Activated CD4-positive, alpha-beta T cell treated with anti-CD3 and anti-CD28 coated beads, Interleukin-2, amount 10 ng/mL, durations not matched to agents 24 days and 14 days (primary cell): Measurements from ENCODE around the gene CSF1. TPM values are rescaled to one million over a fixed set of nuclear protein-coding genes. Genes with fewer than 3 reads are reported as not detected.
A peak's percentile ranks its signal among the peaks of the same experiment; 100 is the strongest.
"Not testable (repeated sequence)": the region's sequence is repeated elsewhere in the genome, so short reads cannot be mapped to it uniquely, and the experiment has no call there.

Experiments used
- DNase-seq: peaks from one replicate; pipeline ENCODE4 v3.0.0; 2022
- H3K27ac Mint-ChIP-seq: one replicate; pipeline ENCODE4 v1.8.0; 2022; ENCODE audit warnings: mild to moderate bottlenecking, mixed read lengths
- H3K27me3 Mint-ChIP-seq: one replicate; pipeline ENCODE4 v1.8.0; 2022; ENCODE audit warnings: mixed read lengths
- H3K36me3 Mint-ChIP-seq: one replicate; pipeline ENCODE4 v1.8.0; 2022; ENCODE audit warnings: low read depth, mild to moderate bottlenecking, mixed read lengths
- H3K4me1 Mint-ChIP-seq: one replicate; pipeline ENCODE4 v1.8.0; 2021; ENCODE audit warnings: mixed read lengths
- H3K4me3 Mint-ChIP-seq: one replicate; pipeline ENCODE4 v1.8.0; 2022; ENCODE audit warnings: mild to moderate bottlenecking, moderate library complexity, mixed read lengths
- H3K9me3 Mint-ChIP-seq: one replicate; pipeline ENCODE4 v1.8.0; 2021; ENCODE audit warnings: mixed read lengths
- intact Hi-C: fragments of 100-400 bp; cut with micrococcal nuclease; formaldehyde crosslinking; loops from one replicate; pipeline ENCODE4 v1.15.1; 2023
- total RNA-seq: library from RNA; stranded (reverse); gene quantifications from 2 replicates; pipeline ENCODE4 v1.2.3, GENCODE V29; 2022

The CSF1 gene
- total RNA-seq, 1 donor from 2014 or later = 193 TPM

DNA sequence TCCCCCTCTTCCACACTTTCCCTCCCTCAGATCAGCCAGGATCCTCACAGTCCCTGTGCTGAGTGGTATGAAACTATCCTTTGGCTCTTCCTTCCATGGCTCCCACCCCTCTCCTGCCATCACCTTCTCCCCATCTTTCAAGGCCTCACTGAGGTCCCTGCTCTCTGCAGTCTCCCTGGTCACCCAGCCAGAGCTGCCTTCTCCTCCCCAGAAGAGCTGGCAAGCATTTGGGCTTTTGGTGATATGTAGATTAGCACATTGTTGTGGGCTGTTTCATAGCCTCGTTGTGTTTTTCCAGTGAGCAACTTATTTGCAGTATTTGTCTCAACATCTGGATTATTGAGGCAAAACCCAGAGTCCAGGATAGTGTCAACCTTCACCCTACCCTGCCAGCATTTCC lies 2.2 kb downstream of the CSF1 start:
- Mint-ChIP-seq H3K27ac (peak overlapping the region; percentile 94), H3K4me1 (peaks cover 82% of the 10 kb centered on the region), H3K36me3 (peaks cover 59% of the 10 kb centered on the region), H3K9me3 (no peaks in the 10 kb centered on the region), H3K27me3 (no peaks in the 10 kb centered on the region), H3K4me3 (peak overlapping the region; percentile 100)
- intact Hi-C loops = no loop called here
- DNase-seq = no peak

DNA sequence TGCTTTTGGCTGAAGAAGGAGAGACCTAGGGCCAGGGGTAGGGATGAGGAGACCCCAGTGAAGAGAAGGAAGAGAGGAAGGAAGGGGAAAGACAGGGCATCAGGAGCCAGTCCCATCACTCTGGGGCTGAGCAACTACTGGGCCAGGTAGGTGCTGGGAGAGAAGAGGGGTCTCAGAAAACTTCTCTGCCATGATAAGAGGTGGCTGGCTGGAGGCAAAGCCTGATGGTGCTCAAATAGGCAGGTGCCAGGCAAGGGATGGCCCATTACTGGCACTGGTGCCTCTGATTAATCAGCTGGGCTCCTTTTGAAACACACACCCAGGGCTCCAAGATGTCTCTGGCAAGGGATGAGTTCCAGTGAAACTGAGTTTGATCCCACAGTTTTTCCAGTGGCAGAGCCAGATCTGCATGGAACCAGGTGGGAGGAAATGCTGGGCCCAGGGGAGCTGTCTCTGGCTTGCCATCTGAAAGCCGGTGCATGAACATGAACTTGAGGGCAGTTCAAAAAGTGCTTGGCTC lies 2.8 kb downstream of the CSF1 start:
- Mint-ChIP-seq H3K27me3 (no peaks in the 10 kb centered on the region), H3K36me3 (peaks cover 64% of the 10 kb centered on the region), H3K27ac (peak overlapping the region; percentile 94), H3K4me3 (peak overlapping the region; percentile 100), H3K9me3 (no peaks in the 10 kb centered on the region), H3K4me1 (peaks cover 82% of the 10 kb centered on the region)
- intact Hi-C loops = no loop called here
- no peak for DNase-seq

DNA sequence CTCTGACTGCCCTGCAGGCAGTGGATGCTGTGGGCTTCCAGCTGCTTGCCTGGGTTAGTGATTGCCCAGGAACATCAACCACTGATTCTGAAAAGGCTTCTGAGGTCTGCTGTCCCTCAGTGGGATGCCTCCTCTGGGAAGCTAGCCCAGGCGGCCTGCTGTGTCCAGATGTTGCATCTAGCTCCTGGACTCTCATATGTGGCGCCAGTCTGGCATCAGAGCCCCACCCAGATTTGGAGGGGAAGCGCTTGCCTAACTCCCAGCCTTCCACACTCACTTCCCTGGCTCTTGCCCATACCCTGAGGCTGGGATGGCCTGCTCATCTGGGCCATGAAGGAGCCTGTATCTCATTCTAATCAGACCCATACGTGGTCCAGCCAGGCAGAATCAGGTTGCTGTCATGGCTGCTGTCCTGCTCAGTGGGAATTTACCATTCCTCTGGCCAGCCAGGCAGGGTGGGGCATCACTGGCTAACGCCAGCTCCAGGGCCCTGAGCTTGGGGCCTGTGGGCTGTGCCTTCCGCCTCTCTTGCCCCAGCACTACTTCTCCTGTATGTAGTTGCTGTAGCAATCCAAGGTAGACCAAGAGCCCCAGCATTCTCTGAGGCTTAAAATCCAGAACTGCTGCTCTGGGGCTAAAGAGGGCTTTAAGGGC lies 4.1 kb downstream of the CSF1 start:
- peak overlapping the region; percentile 100 for H3K4me3 Mint-ChIP-seq
- H3K36me3 Mint-ChIP-seq = peaks cover 72% of the 10 kb centered on the region
- H3K9me3 Mint-ChIP-seq = no peaks in the 10 kb centered on the region
- DNase-seq = no peak
- no peak overlapping the region for H3K27ac Mint-ChIP-seq
- H3K27me3 Mint-ChIP-seq = no peaks in the 10 kb centered on the region
- intact Hi-C loops = no loop called here
- H3K4me1 Mint-ChIP-seq = peaks cover 74% of the 10 kb centered on the region

DNA sequence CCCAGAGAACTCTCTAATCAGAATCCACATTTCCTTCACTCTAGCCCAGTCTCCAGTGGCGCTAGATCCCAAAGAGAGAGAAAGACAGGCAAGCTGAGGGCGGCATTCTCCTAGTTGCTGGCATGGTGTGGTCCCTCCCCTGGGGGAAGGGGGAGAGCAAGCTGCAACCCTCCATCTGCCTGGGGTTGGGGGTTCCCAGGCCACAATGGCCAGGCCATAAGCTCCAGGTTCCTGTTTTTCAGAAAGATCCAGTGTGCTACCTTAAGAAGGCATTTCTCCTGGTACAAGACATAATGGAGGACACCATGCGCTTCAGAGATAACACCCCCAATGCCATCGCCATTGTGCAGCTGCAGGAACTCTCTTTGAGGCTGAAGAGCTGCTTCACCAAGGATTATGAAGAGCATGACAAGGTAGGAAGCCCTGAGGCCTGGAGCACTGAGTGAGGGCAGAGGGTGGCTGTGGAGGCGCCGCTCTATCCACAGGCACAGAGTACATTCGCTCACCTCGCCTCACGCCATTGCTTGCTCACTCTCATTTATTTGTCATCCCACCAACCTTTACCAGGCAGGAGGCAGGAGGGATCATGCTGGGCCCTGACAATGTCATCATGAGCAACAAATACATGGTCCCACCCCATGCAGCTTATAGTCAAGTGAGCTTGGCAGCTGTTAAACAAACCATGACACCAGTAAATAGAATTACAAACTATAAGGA lies 6.6 kb downstream of the CSF1 start:
- Mint-ChIP-seq H3K27me3 (no peaks in the 10 kb centered on the region), H3K9me3 (no peaks in the 10 kb centered on the region), H3K4me1 (peaks cover 64% of the 10 kb centered on the region), H3K36me3 (peaks cover 85% of the 10 kb centered on the region), H3K27ac (peak overlapping the region; percentile 58), H3K4me3 (no peak overlapping the region)
- DNase-seq = no peak
- intact Hi-C loops = no loop called here

DNA sequence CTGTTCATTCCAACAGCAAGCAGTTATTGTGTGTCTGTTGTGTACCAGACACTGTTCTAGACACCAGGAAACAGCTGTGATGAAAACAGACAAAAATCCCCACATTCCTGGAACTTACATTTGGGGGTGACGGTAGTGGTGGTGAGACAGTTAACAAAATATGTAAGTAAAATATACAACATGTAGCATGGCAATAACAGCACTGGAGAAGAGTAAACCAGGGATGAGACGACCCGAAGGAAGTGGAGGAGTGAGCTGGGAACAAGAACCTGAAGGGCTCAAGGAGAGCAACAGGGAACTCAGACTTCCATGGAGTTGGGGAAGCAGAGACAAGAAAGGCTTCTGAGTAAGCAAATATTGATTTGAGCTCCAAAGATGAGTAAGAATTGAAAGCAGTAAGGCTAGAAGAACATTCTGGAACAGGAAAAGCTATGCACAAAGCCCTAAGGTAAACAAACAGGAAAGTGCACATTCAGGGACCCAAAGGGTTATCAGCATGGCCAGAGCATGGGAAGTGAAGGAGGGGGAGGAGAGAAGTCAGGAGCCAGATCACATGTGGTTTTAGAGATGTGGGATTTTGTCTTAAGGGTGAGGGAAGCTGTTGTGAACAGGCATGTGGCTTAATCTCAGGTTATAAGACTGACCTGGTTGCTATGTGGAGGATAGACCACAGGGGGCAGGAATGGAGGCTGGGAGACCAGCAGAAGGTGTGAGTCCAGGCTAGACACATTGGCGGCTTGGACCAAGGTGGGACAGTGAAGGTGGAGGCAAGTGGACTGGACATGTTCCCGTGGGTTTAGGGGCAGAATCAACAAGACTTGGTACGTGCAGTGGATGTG lies 7.3 kb downstream of the CSF1 start:
- Mint-ChIP-seq H3K9me3 (no peaks in the 10 kb centered on the region), H3K27ac (peak overlapping the region; percentile 49), H3K4me1 (peaks cover 59% of the 10 kb centered on the region), H3K27me3 (no peaks in the 10 kb centered on the region), H3K36me3 (peaks cover 84% of the 10 kb centered on the region), H3K4me3 (no peak overlapping the region)
- intact Hi-C loops = no loop called here
- DNase-seq = no peak

DNA sequence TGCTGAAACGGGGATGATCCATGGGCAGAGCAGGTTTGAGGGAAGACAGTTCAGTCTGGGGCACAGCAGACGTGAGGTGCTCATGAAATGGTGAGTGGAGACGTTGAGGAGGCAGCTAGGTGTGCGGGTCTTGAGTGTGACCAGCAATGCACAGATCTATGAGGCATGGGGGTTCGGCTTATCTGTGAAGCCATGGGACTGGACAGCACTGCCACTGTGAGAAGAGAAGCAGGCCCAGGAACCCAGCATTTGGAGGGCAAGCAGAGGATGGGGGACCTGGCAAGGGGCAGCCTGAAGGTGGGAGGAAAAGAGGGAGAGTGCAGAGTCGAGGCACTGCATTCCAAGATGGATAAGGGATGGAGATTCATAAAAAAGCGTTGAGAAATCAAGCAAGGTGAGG lies 8.0 kb downstream of the CSF1 start:
- no peaks in the 10 kb centered on the region for H3K27me3 Mint-ChIP-seq
- no peaks in the 10 kb centered on the region for H3K9me3 Mint-ChIP-seq
- H3K27ac Mint-ChIP-seq = peak overlapping the region; percentile 49
- peaks cover 82% of the 10 kb centered on the region for H3K36me3 Mint-ChIP-seq
- no peak for DNase-seq
- peaks cover 53% of the 10 kb centered on the region for H3K4me1 Mint-ChIP-seq
- no peak overlapping the region for H3K4me3 Mint-ChIP-seq
- intact Hi-C loops = no loop called here

DNA sequence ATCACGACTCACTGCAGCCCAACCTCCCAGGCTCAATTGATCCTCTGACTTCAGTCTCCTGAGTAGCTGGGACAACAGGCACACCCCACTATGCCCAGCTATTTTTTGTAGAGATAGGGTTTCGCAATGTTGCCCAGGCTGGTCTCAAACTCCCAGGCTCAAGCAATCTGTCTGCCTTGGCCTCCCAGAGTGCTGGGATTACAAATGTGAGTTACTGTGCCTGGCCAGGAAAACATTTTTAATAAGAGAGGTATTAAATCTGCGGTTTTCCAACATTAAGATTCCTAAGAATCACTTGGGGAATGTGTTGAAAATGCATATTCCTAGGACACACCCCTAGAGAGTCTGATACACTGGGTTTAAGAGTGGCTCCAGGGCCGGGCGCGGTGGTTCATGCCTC lies 8.7 kb downstream of the CSF1 start:
- H3K36me3 Mint-ChIP-seq = peaks cover 82% of the 10 kb centered on the region
- intact Hi-C loops = no loop called here
- H3K4me1 Mint-ChIP-seq = peaks cover 50% of the 10 kb centered on the region
- no peaks in the 10 kb centered on the region for H3K9me3 Mint-ChIP-seq
- H3K27ac Mint-ChIP-seq = no peak overlapping the region
- DNase-seq = no peak
- no peak overlapping the region for H3K4me3 Mint-ChIP-seq
- no peaks in the 10 kb centered on the region for H3K27me3 Mint-ChIP-seq

DNA sequence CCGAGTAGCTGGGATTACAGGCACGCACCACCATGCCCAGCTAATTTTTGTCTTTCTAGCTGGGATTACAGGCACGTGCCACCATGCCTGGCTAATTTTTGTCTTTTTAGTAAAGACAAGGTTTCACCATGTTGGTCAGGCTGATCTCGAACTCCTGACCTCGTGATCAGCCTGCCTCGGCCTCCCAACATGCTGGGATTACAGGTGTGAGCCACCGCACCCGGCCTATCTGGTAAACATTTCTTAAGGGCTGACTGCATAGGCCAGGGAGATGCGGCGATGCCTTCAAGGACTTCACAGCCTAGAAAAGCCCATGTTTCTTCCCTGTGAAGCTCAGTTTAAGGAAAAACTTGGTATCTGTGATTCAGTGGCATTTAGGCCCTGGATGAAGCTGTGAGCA lies 9.7 kb downstream of the CSF1 start:
- peak overlapping the region; percentile 69 for H3K27ac Mint-ChIP-seq
- peaks cover 87% of the 10 kb centered on the region for H3K36me3 Mint-ChIP-seq
- H3K9me3 Mint-ChIP-seq, DNase-seq, H3K27me3 Mint-ChIP-seq, H3K4me3 Mint-ChIP-seq, intact Hi-C loops: not testable (repeated sequence)
- peaks cover 47% of the 10 kb centered on the region for H3K4me1 Mint-ChIP-seq

DNA sequence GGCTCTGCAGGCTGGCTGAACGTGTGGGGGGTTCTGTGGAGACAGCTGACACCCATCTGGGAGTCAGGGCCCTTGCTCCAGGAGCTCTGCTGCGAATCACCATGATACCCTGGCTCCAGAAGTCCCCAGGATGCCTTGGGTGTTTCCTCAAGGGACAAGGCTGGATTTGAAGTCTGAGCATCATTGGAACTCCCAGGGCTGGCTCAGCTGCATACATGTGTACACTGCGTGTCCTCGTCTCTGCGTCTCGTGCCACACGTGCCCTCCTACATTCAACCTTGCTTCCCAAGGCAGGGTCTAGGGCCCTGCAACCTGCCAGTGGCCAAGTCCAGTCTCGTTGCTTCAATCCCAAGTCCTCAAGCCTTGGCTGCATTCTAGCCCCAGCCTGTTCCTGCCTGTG lies 11.7 kb downstream of the CSF1 start:
- intact Hi-C loops = no loop called here
- peaks cover 35% of the 10 kb centered on the region for H3K4me1 Mint-ChIP-seq

DNA sequence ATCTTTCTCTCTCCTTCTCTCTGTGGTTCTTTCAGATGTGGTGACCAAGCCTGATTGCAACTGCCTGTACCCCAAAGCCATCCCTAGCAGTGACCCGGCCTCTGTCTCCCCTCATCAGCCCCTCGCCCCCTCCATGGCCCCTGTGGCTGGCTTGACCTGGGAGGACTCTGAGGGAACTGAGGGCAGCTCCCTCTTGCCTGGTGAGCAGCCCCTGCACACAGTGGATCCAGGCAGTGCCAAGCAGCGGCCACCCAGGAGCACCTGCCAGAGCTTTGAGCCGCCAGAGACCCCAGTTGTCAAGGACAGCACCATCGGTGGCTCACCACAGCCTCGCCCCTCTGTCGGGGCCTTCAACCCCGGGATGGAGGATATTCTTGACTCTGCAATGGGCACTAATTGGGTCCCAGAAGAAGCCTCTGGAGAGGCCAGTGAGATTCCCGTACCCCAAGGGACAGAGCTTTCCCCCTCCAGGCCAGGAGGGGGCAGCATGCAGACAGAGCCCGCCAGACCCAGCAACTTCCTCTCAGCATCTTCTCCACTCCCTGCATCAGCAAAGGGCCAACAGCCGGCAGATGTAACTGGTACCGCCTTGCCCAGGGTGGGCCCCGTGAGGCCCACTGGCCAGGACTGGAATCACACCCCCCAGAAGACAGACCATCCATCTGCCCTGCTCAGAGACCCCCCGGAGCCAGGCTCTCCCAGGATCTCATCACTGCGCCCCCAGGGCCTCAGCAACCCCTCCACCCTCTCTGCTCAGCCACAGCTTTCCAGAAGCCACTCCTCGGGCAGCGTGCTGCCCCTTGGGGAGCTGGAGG lies 12.7 kb downstream of the CSF1 start:
- Mint-ChIP-seq H3K9me3 (peaks cover 6% of the 10 kb centered on the region), H3K36me3 (peaks cover 84% of the 10 kb centered on the region), H3K27ac (peak overlapping the region; percentile 49), H3K4me1 (peaks cover 25% of the 10 kb centered on the region), H3K4me3 (no peak overlapping the region), H3K27me3 (no peaks in the 10 kb centered on the region)
- DNase-seq = peak; percentile 61
- intact Hi-C loops = no loop called here

More for the DNA sequence above, 11.7 kb downstream of the CSF1 start:
- H3K36me3 Mint-ChIP-seq = peaks cover 86% of the 10 kb centered on the region
- DNase-seq = peak; percentile 54
- no peak overlapping the region for H3K4me3 Mint-ChIP-seq
- peaks cover 6% of the 10 kb centered on the region for H3K9me3 Mint-ChIP-seq
- no peaks in the 10 kb centered on the region for H3K27me3 Mint-ChIP-seq
- H3K27ac Mint-ChIP-seq = peak overlapping the region; percentile 1

DNA sequence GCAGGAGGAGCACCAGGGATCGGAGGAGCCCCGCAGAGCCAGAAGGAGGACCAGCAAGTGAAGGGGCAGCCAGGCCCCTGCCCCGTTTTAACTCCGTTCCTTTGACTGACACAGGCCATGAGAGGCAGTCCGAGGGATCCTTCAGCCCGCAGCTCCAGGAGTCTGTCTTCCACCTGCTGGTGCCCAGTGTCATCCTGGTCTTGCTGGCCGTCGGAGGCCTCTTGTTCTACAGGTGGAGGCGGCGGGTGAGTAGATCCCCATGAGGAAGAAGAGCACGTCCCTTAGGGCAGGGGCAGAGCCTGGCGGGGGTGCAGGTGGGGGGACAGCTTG lies 13.3 kb downstream of the CSF1 start:
- peaks cover 20% of the 10 kb centered on the region for H3K4me1 Mint-ChIP-seq
- DNase-seq = no peak
- intact Hi-C loops = no loop called here
- H3K36me3 Mint-ChIP-seq = peaks cover 81% of the 10 kb centered on the region
- H3K4me3 Mint-ChIP-seq = no peak overlapping the region
- peak overlapping the region; percentile 32 for H3K27ac Mint-ChIP-seq
- H3K27me3 Mint-ChIP-seq = no peaks in the 10 kb centered on the region
- peaks cover 6% of the 10 kb centered on the region for H3K9me3 Mint-ChIP-seq

DNA sequence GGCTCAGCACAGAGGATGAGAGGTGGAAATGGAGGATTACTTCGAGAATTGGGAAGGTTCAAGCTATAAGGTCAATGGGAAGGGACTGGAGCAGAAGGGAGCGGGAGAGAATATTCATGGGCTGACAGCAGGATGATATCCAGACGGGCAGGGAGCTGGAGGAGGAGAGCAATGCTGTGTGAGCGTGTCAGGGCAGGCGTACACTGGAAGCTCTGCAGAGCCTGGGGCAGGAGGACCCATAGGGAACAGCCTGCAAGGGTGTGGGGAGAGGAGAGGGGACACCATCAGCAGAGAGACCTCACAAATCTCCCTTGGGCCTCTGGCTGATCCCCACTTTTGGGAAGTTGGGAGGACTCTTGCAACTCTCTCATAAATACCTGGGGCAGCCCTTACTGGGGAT lies 13.7 kb downstream of the CSF1 start:
- peaks cover 20% of the 10 kb centered on the region for H3K4me1 Mint-ChIP-seq
- H3K27ac Mint-ChIP-seq = peak overlapping the region; percentile 32
- no peak overlapping the region for H3K4me3 Mint-ChIP-seq
- intact Hi-C loops = no loop called here
- H3K9me3 Mint-ChIP-seq = peaks cover 6% of the 10 kb centered on the region
- no peak for DNase-seq
- H3K36me3 Mint-ChIP-seq = peaks cover 82% of the 10 kb centered on the region
- no peaks in the 10 kb centered on the region for H3K27me3 Mint-ChIP-seq

DNA sequence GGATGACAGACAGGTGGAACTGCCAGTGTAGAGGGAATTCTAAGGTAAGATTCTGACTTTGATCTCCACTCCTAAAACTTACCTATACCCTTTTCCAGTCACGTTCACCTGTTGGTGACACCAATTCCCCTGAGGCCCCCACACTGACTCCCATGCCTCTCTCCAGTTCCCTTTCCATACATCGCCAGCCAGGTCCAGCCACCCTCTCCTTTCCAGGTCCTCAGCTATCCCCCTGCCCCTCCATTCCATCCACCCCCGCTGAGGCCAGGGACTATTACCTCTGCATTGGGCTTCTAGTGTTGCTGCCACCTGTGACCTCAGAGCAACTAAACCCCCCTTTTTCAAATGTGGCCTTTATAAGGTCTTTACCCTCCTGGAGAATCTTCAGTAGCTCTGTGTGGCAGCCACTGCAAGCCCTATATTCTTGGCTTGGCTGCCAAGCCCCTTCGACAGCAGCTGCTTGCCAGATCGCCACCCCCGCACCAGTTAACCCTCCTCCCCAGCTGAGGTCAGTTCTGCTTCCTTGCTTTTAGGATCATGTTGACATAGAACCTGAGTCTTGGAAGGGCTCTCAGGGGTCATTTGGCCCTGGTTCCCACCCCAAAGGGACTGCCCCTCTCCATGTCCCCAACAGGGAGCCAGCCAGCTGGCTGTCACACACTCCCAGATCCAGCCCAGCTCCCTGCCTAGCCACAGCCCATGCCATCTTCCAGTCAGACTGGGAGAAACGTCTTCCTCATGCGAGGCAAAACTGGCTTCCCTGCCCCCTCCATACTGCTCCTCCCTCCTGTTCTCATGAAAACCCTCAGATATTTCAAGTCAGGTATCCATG lies 14.7 kb downstream of the CSF1 start:
- intact Hi-C loops = no loop called here
- H3K27me3 Mint-ChIP-seq = no peaks in the 10 kb centered on the region
- H3K36me3 Mint-ChIP-seq = peaks cover 87% of the 10 kb centered on the region
- H3K27ac Mint-ChIP-seq = peak overlapping the region; percentile 36
- H3K4me1 Mint-ChIP-seq = peaks cover 20% of the 10 kb centered on the region
- H3K9me3 Mint-ChIP-seq = peaks cover 6% of the 10 kb centered on the region
- H3K4me3 Mint-ChIP-seq = no peak overlapping the region
- DNase-seq = peak; percentile 45
